HFF-Myc (cell line): ENCODE results near the gene KIF23.

Experiments
- DNase-seq: peaks from one replicate; pipeline ENCODE4 v3.0.0-alpha.2; 2011; ENCODE audit warnings: low read depth; ENCODE audit errors: extremely low read depth
- H3K4me3 ChIP-seq: replicated peaks from 2 replicates; pipeline ENCODE4 v1.5.1; 2011; ENCODE audit warnings: low read depth, mild to moderate bottlenecking, control low read depth, low read length
- TF ChIP-seq, protein P1 (sequence below): IDR thresholded peaks from 2 replicates; pipeline ENCODE4 v1.5.1; 2012; ENCODE audit warnings: mild to moderate bottlenecking, low read depth, low read length, control low read depth; ENCODE audit errors: missing control alignments

The KIF23 gene

DNA sequence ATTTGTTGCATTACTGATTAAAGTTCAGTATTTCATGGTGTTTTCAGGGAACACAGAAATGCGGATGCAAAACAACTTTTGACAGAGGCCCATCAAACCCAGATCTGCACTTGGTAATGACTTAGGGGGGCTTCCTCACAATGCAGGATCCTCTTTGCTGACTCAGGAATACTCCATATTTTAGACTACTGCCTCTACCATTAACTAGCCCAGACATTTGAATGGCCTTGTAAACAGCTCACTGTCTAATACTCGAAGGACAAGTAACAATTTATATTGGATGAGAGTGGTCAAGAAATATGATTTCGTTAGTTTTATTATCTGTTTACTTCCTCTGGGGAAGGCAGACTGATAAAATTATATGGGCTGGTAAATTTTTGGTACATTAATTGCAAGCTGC lies 9.0 kb upstream of the KIF23 start:
- DNase-seq, result no peak
- H3K4me3 ChIP-seq, result no peak overlapping the region
- TF ChIP-seq, protein P1, sequence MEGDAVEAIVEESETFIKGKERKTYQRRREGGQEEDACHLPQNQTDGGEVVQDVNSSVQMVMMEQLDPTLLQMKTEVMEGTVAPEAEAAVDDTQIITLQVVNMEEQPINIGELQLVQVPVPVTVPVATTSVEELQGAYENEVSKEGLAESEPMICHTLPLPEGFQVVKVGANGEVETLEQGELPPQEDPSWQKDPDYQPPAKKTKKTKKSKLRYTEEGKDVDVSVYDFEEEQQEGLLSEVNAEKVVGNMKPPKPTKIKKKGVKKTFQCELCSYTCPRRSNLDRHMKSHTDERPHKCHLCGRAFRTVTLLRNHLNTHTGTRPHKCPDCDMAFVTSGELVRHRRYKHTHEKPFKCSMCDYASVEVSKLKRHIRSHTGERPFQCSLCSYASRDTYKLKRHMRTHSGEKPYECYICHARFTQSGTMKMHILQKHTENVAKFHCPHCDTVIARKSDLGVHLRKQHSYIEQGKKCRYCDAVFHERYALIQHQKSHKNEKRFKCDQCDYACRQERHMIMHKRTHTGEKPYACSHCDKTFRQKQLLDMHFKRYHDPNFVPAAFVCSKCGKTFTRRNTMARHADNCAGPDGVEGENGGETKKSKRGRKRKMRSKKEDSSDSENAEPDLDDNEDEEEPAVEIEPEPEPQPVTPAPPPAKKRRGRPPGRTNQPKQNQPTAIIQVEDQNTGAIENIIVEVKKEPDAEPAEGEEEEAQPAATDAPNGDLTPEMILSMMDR, result no peak

DNA sequence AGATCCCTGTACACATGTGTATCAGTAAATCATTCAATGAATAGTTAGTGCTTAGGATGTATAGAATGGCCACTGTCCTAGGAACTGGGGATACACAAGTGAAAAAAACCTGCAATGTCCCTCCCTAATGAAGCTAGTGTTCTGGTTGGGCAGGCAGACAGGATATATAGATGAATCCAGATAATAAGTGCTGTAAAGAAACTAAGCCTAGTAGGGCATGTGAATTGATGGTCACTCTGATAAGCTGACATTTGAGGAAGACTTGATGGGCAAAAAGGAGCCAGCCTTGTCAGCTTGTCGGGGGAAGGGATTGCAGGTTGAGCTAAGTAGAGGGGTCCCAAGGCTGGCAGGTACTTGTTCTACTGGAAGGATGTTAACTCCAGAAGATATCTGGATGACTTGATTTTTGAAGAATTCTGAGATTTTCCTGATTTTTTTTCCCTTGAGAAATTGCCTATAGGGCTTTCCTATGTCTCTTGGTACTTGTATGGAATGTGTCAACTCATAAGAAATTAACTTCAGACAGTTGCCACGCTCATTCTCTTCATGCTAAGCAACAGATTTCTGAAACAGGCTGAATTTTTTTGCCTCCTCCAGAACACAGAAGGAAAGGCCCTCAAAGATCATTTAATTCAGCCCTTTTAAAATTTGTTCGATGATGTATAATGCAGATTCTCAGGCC lies 6.3 kb upstream of the KIF23 start:
- TF ChIP-seq, protein P1, result no peak
- H3K4me3 ChIP-seq, result no peak overlapping the region
- DNase-seq, result no peak

DNA sequence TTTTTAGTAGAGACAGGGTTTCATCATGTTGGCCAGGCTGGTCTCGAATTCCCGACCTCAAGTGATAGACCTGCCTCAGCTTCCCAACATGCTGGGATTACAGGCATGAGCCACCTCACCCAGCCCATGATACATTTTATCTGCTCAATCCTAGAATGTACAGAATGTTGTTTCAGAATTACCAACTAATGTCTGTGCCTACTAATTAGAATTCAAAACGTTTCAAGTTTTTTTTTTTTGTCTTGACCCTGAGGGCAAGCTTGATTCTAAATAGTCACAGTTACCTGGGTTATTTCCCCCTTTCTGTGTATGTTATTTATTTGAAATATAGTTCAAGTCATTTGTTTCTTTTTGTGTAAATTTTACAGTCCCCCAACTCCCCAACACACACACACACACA lies 5.3 kb upstream of the KIF23 start:
- no peak for DNase-seq
- TF ChIP-seq, protein P1, result no peak
- no peak overlapping the region for H3K4me3 ChIP-seq

DNA sequence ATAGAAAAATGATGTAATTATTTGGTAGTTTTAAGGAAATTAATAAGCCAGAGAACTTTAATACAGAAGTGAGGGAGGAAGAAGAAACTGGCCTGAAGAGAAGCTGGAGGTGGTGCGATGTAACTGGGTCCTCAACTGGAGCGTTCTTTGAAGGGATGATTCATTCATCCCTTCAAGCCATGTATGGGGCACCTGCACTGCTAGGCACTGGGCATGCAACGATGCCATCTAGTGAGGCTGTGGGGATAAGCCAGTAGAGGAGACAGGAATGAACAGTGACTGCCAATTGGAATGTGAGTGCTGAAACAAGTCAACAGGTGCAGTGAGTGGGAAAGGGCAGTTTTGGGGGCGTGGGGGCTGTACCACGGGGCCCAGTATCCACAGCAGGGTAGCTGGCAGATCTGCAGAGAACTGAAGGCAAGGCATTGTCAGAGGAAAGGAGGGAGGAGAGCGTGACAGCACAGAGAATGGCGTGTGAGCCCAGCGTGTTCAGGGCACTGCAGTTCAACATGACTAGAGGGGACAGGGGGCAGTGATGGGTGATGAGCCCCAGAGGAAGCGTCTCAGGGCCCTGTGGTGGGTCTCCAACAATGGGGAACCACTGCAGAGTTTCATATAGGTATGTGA lies 3.8 kb upstream of the KIF23 start:
- TF ChIP-seq, protein P1, result peak; percentile 44
- DNase-seq, result no peak
- H3K4me3 ChIP-seq, result no peak overlapping the region

DNA sequence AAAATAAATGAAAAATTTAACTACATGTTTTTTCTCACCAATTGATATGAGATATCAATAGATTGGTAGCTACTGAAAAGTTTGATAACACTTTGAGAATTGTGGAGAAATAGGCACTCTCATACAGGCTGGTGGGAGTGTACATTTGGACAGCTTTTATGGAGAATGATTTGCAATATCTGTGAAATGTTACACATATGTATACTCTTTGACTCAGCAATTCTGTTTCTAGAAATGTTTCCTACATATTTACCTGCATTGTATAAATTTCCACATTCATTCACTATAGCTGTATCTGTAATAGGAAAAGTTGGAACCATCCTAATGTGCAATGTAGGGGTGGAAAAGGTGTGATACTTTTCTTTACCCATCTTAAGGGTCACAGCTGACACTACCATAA lies 1.9 kb upstream of the KIF23 start:
- TF ChIP-seq, protein P1, result no peak
- no peak for DNase-seq
- H3K4me3 ChIP-seq, result no peak overlapping the region

DNA sequence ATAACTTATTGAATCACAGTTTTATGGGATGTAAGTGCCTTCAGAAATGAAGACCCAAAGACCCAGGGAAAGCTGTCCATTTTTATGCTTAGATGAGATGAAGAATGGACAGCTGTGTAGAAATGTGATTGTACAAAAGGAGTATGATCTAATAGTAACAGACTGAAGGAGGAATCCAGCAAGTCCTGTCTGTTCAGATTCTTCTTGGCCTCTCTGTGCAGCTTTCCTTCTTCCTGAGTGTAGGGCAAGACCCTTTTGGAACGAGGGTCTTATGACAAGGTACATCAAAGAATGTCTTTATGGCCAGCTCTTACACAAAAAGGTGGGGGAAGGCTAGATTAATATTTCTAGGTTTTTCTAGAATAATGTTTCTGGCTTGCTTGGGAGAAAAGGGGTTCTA lies 1.4 kb upstream of the KIF23 start:
- TF ChIP-seq, protein P1, result no peak
- DNase-seq, result no peak
- no peak overlapping the region for H3K4me3 ChIP-seq
